Panc1 (cell line): ENCODE results near the gene EIF2S2.
"Not testable (repeated sequence)": the region's sequence is repeated elsewhere in the genome, so short reads cannot be mapped to it uniquely, and the experiment has no call there.

Experiments
- TF ChIP-seq, protein P1 (sequence below): fragments of 450-650 bp; IDR thresholded peaks from 2 replicates; pipeline ENCODE4 v1.5.1; 2017; ENCODE audit warnings: mild to moderate bottlenecking
- TF ChIP-seq, protein P2 (sequence below), 2 experiments: IDR thresholded peaks; 2 replicates each; pipeline ENCODE4 v1.6.1; 2011 to 2012; ENCODE audit warnings: low read depth in 2 of 2, control low read depth in 1 of 2, low read length in 1 of 2, mild to moderate bottlenecking in 1 of 2, moderate library complexity in 1 of 2; ENCODE audit not compliant: insufficient read depth in 1 of 2

DNA sequence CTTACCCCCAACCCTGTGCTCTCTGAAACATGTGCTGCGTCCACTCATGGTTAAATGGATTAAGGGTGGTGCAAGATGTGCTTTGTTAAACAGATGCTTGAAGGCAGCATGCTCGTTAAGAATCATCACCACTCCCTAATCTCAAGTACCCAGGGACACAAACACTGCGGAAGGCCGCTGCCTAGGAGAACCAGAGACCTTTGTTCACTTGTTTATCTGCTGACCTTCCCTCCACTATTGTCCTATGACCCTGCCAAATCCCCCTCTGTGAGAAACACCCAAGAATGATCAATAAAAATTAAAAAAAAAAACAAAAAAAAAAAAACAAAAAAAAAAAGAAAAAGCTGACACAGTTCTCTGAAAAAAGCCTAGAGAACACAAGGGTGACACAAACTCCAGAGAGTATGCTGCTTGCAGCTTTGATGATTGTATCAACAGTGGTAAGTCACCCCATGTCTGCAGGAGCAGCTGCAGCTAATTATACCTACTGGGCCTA is 21.4 kb upstream of the EIF2S2 start:
- TF ChIP-seq, protein P1, sequence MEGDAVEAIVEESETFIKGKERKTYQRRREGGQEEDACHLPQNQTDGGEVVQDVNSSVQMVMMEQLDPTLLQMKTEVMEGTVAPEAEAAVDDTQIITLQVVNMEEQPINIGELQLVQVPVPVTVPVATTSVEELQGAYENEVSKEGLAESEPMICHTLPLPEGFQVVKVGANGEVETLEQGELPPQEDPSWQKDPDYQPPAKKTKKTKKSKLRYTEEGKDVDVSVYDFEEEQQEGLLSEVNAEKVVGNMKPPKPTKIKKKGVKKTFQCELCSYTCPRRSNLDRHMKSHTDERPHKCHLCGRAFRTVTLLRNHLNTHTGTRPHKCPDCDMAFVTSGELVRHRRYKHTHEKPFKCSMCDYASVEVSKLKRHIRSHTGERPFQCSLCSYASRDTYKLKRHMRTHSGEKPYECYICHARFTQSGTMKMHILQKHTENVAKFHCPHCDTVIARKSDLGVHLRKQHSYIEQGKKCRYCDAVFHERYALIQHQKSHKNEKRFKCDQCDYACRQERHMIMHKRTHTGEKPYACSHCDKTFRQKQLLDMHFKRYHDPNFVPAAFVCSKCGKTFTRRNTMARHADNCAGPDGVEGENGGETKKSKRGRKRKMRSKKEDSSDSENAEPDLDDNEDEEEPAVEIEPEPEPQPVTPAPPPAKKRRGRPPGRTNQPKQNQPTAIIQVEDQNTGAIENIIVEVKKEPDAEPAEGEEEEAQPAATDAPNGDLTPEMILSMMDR: not testable (repeated sequence)
- TF ChIP-seq, protein P2, sequence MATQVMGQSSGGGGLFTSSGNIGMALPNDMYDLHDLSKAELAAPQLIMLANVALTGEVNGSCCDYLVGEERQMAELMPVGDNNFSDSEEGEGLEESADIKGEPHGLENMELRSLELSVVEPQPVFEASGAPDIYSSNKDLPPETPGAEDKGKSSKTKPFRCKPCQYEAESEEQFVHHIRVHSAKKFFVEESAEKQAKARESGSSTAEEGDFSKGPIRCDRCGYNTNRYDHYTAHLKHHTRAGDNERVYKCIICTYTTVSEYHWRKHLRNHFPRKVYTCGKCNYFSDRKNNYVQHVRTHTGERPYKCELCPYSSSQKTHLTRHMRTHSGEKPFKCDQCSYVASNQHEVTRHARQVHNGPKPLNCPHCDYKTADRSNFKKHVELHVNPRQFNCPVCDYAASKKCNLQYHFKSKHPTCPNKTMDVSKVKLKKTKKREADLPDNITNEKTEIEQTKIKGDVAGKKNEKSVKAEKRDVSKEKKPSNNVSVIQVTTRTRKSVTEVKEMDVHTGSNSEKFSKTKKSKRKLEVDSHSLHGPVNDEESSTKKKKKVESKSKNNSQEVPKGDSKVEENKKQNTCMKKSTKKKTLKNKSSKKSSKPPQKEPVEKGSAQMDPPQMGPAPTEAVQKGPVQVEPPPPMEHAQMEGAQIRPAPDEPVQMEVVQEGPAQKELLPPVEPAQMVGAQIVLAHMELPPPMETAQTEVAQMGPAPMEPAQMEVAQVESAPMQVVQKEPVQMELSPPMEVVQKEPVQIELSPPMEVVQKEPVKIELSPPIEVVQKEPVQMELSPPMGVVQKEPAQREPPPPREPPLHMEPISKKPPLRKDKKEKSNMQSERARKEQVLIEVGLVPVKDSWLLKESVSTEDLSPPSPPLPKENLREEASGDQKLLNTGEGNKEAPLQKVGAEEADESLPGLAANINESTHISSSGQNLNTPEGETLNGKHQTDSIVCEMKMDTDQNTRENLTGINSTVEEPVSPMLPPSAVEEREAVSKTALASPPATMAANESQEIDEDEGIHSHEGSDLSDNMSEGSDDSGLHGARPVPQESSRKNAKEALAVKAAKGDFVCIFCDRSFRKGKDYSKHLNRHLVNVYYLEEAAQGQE (IDR thresholded peaks at IDR 0.05; ENCODE audit: insufficient read depth in 1 of 2, low read depth in 2 of 2, low read length in 1 of 2): not testable (repeated sequence)
